Gastroesophageal sphincter (tissue), 4 donors: Measurements from ENCODE around the gene AK2. TPM values are rescaled to one million over a fixed set of nuclear protein-coding genes. Genes with fewer than 3 reads are reported as not detected.

ENCODE experiments used
- ATAC-seq: fragments of 150-250 bp; one replicate; pipeline ENCODE4 v1.9.1; 2016; ENCODE audit warnings: mild to moderate bottlenecking, moderate library complexity
- H3K27ac ChIP-seq, 4 donors: fragments of 200-600 bp; sonication (generic) in 3 of 4; 1 replicate in 3 of 4; 2 replicates in 1 of 4; pipeline ENCODE4 v1.5.1; 2016 to 2019
- H3K27me3 ChIP-seq: fragments of 200-600 bp; sonication (generic); one replicate; pipeline ENCODE4 v1.5.1; 2019
- H3K36me3 ChIP-seq, 2 donors: fragments of 200-600 bp; sonication (generic); one replicate each; pipeline ENCODE4 v1.5.1; 2019; ENCODE audit warnings: control low read depth in 1 of 2
- H3K4me1 ChIP-seq, 3 donors: fragments of 200-600 bp; sonication (generic); 1 replicate in 2 of 3; 2 replicates in 1 of 3; pipeline ENCODE4 v1.5.1; 2016 to 2019; ENCODE audit warnings: control low read depth in 2 of 3
- H3K4me3 ChIP-seq, 2 donors: fragments of 200-600 bp; sonication (generic); one replicate each; pipeline ENCODE4 v1.5.1; 2019; ENCODE audit warnings: mild to moderate bottlenecking in 1 of 2, moderate library complexity in 1 of 2
- H3K9me3 ChIP-seq, 3 donors: fragments of 200-600 bp; sonication (generic); one replicate each; pipeline ENCODE4 v1.5.1; 2017 to 2019; ENCODE audit warnings: control low read depth in 2 of 3
- EP300 ChIP-seq: sonication (generic); formaldehyde crosslinking; IDR thresholded peaks from one replicate; pipeline ENCODE4 v1.6.1; 2017; ENCODE audit warnings: antibody characterized with exemption, mild to moderate bottlenecking
- POLR2A ChIP-seq, 2 donors: fragments of 450-650 bp; IDR thresholded peaks; one replicate each; pipeline ENCODE4 v1.6.1; 2017; ENCODE audit warnings: antibody characterized with exemption in 2 of 2, mild to moderate bottlenecking in 2 of 2, moderate library complexity in 1 of 2
- POLR2AphosphoS5 ChIP-seq: sonication (generic); formaldehyde crosslinking; IDR thresholded peaks from one replicate; pipeline ENCODE4 v1.6.1; 2017; ENCODE audit warnings: antibody characterized with exemption
- WGBS, 2 donors: methylation state at CpG; one replicate each; pipeline ENCODE4 v1.1.5; 2018; ENCODE audit warnings: low coverage in 1 of 2; 5-methylcytosine and 5-hydroxymethylcytosine counted together
- total RNA-seq, 4 donors: library from RNA; depleted of rRNA; stranded (reverse); fragments of >200 nt; gene quantifications; one replicate each; pipeline ENCODE4 v1.1.0, GENCODE V29; 2016
- TF ChIP-seq, protein P1 (sequence below), 4 experiments: fragments of 200-600 bp in 2 of 4; fragments of 450-650 bp in 2 of 4; sonication (generic) in 1 of 4; IDR thresholded peaks; one replicate each; pipeline ENCODE4 v1.5.1; 2017 to 2019; ENCODE audit warnings: antibody characterized with exemption in 4 of 4, mild to moderate bottlenecking in 2 of 4, moderate library complexity in 2 of 4

Gene AK2
- total RNA-seq, 4 donors from 2014 or later, result 88.9 to 115 (median 97.1) TPM

- no peak overlapping the region for H3K4me3 ChIP-seq
- H3K4me1 ChIP-seq, result peaks cover 6 to 40% (median 31%) of the 10 kb centered on the region in 3 donors
- no peaks in the 10 kb centered on the region for H3K27me3 ChIP-seq
- peak; percentile 91 for ATAC-seq
- no peaks in the 10 kb centered on the region for H3K36me3 ChIP-seq
- TF ChIP-seq POLR2AphosphoS5 (peak; percentile 85), EP300 (no peak)
- H3K27ac ChIP-seq, result peak overlapping the region in 3 of 4 donors; percentile 16 to 71 (median 53)
- no peaks in the 10 kb centered on the region for H3K9me3 ChIP-seq
- WGBS, 2 donors, result 31 to 41% methylated on average over 5 to 6 of the region's 6 CpGs
Measured at GRCh38 chr1:32989160-32990050, 47.3 kb downstream of the AK2 start.

- Histone ChIP-seq H3K36me3 (no peaks in the 10 kb centered on the region), H3K4me1 (peaks cover 6 to 46% (median 31%) of the 10 kb centered on the region in 3 donors), H3K9me3 (no peaks in the 10 kb centered on the region), H3K27ac (peak overlapping the region in 3 of 4 donors; percentile 16 to 71 (median 53)), H3K4me3 (no peak overlapping the region), H3K27me3 (no peaks in the 10 kb centered on the region)
- peak; percentile 8 for TF ChIP-seq POLR2AphosphoS5
- TF ChIP-seq POLR2A (IDR thresholded peaks at IDR 0.05), result no peak
- no peak for ATAC-seq
Measured at GRCh38 chr1:32988665-32989064, 48.0 kb downstream of the AK2 start.

GRCh38 chr1:32985226-32985625, 51.5 kb downstream of the AK2 start:
- peaks cover 6 to 35% (median 18%) of the 10 kb centered on the region in 3 donors for H3K4me1 ChIP-seq
- no peaks in the 10 kb centered on the region for H3K36me3 ChIP-seq
- H3K4me3 ChIP-seq, result no peak overlapping the region
- no peaks in the 10 kb centered on the region for H3K27me3 ChIP-seq
- no peak overlapping the region for H3K27ac ChIP-seq
- no peak for ATAC-seq
- 100% methylated on average over 1 of the region's 1 CpG for WGBS, 2 donors
- H3K9me3 ChIP-seq, result no peaks in the 10 kb centered on the region
- TF ChIP-seq POLR2A (IDR thresholded peaks at IDR 0.05) (no peak), EP300 (no peak), POLR2AphosphoS5 (no peak)
- TF ChIP-seq, protein P1, sequence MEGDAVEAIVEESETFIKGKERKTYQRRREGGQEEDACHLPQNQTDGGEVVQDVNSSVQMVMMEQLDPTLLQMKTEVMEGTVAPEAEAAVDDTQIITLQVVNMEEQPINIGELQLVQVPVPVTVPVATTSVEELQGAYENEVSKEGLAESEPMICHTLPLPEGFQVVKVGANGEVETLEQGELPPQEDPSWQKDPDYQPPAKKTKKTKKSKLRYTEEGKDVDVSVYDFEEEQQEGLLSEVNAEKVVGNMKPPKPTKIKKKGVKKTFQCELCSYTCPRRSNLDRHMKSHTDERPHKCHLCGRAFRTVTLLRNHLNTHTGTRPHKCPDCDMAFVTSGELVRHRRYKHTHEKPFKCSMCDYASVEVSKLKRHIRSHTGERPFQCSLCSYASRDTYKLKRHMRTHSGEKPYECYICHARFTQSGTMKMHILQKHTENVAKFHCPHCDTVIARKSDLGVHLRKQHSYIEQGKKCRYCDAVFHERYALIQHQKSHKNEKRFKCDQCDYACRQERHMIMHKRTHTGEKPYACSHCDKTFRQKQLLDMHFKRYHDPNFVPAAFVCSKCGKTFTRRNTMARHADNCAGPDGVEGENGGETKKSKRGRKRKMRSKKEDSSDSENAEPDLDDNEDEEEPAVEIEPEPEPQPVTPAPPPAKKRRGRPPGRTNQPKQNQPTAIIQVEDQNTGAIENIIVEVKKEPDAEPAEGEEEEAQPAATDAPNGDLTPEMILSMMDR (IDR thresholded peaks at IDR 0.05), result no peak

DNA sequence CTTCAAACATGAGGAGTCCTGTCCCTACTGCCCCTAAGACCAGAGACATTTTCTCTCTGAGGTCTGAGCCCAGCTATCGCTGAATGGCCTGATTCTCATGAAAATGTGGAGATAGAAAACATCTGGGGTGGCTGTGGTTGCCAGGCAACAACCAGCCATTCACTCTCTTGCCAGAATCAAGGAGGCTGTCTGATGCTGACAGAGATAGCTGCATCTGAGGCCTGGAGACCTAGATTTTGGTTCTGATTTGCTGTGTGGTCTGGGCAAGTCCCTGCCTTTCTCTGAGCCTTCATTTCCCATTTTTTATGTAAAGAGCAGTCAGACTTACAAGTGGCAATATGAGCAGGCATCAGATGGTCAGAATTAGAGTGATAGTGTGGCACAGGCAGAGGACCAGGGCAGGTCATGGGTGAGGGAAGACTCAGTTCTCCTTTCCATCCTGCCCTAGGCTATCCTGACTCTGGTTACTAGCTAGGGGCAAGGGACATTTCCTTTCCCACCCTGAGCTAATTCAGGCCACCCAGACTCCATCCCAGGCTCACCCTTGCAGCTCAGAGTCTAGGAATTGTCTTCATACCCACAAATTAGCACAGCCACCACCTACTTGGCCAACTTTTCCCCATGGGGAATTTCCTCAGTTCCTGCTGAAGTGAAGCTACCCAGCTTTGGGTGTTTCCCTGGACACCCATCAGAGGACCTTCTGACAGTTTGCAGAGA, 52.1 kb downstream of the AK2 start:
- 60% methylated on average over 1 of the region's 1 CpG; no CpG with 5 or more reads in 1 of the 2 donors for WGBS, 2 donors
- peak; percentile 5 for ATAC-seq

GRCh38 chr1:32984090-32984454, 52.6 kb downstream of the AK2 start:
- WGBS, 2 donors, result 62 to 63% methylated on average over 2 to 4 of the region's 4 CpGs
- Histone ChIP-seq H3K36me3 (no peaks in the 10 kb centered on the region), H3K4me3 (no peak overlapping the region), H3K4me1 (peaks cover 6 to 27% (median 14%) of the 10 kb centered on the region in 3 donors), H3K9me3 (no peaks in the 10 kb centered on the region), H3K27ac (peak overlapping the region in 2 of 4 donors; percentile 12 to 57), H3K27me3 (no peaks in the 10 kb centered on the region)
- no peak for TF ChIP-seq EP300
- TF ChIP-seq, protein P1 (IDR thresholded peaks at IDR 0.05), result no peak
- TF ChIP-seq POLR2A (IDR thresholded peaks at IDR 0.05), result no peak
- TF ChIP-seq POLR2AphosphoS5, result no peak
- peak; percentile 22 for ATAC-seq

More for the DNA sequence above, 52.1 kb downstream of the AK2 start:
- H3K27me3 ChIP-seq, result no peaks in the 10 kb centered on the region
- H3K27ac ChIP-seq, result peak overlapping the region in 2 of 4 donors; percentile 12 to 57
- TF ChIP-seq POLR2A (IDR thresholded peaks at IDR 0.05), result no peak
- TF ChIP-seq, protein P1 (IDR thresholded peaks at IDR 0.05), result no peak
- no peak for TF ChIP-seq POLR2AphosphoS5
- H3K4me1 ChIP-seq, result peaks cover 6 to 32% (median 15%) of the 10 kb centered on the region in 3 donors
- H3K9me3 ChIP-seq, result no peaks in the 10 kb centered on the region
- H3K36me3 ChIP-seq, result no peaks in the 10 kb centered on the region
- no peak overlapping the region for H3K4me3 ChIP-seq
